OCI-LY1 (cell line): ENCODE results near the gene ARHGAP8.

Source experiments
- H2AFZ ChIP-seq: fragments of 200-600 bp; sonication (generic), shearing (Covaris generic); 2 replicates; pipeline ENCODE4 v1.6.0; 2014; ENCODE audit warnings: antibody characterized with exemption, mild to moderate bottlenecking, low read length
- H3F3A ChIP-seq: fragments of 200-600 bp; sonication (generic), shearing (Covaris generic); 2 replicates; pipeline ENCODE4 v1.6.0; 2014; ENCODE audit warnings: mild to moderate bottlenecking, antibody characterized with exemption, low read length, moderate library complexity; ENCODE audit not compliant: insufficient read depth
- H3K27ac ChIP-seq: fragments of 200-600 bp; sonication (generic); 2 replicates; pipeline ENCODE4 v1.5.1; 2014; ENCODE audit warnings: low read length, mixed run types, mild to moderate bottlenecking, low read depth; ENCODE audit not compliant: poor library complexity, severe bottlenecking
- H3K27me3 ChIP-seq: fragments of 200-600 bp; sonication (generic); 2 replicates; pipeline ENCODE4 v1.6.0; 2014; ENCODE audit warnings: antibody characterized with exemption, mild to moderate bottlenecking, low read length, moderate library complexity; ENCODE audit not compliant: insufficient read depth
- H3K36me3 ChIP-seq: fragments of 200-600 bp; sonication (generic); 2 replicates; pipeline ENCODE4 v1.6.1; 2014; ENCODE audit warnings: mild to moderate bottlenecking, antibody characterized with exemption, low read length, moderate library complexity, mixed read lengths; ENCODE audit not compliant: insufficient read depth
- H3K4me1 ChIP-seq: fragments of 200-600 bp; sonication (generic); 2 replicates; pipeline ENCODE4 v1.5.1; 2014; ENCODE audit warnings: mild to moderate bottlenecking, low read length, moderate library complexity; ENCODE audit not compliant: insufficient read depth, severe bottlenecking
- H3K4me2 ChIP-seq: fragments of 200-600 bp; sonication (generic), shearing (Covaris generic); 2 replicates; pipeline ENCODE4 v1.6.1; 2014; ENCODE audit warnings: low read length
- H3K4me3 ChIP-seq: fragments of 200-600 bp; sonication (generic); 2 replicates; pipeline ENCODE4 v1.5.1; 2014; ENCODE audit warnings: low read length, low read depth, mild to moderate bottlenecking, mixed read lengths; ENCODE audit not compliant: poor library complexity, severe bottlenecking
- H3K79me2 ChIP-seq: fragments of 200-600 bp; shearing (Covaris generic); 2 replicates; pipeline ENCODE4 v1.6.1; 2016; ENCODE audit warnings: mixed run types, low read length, mixed read lengths; ENCODE audit not compliant: insufficient read depth
- H3K9ac ChIP-seq: fragments of 200-600 bp; sonication (generic), shearing (Covaris generic); 2 replicates; pipeline ENCODE4 v1.6.1; 2014; ENCODE audit warnings: mild to moderate bottlenecking, low read length, mixed read lengths
- H3K9me2 ChIP-seq: fragments of 200-600 bp; sonication (generic), shearing (Covaris generic); 2 replicates; pipeline ENCODE4 v1.6.1; 2014; ENCODE audit warnings: low read depth, mild to moderate bottlenecking, low read length, mixed read lengths
- H3K9me3 ChIP-seq: fragments of 200-600 bp; shearing (Covaris generic); 2 replicates; pipeline ENCODE4 v1.6.1; 2014; ENCODE audit warnings: low read length, mixed read lengths
- H4K20me1 ChIP-seq: fragments of 200-600 bp; sonication (generic), shearing (Covaris generic); 2 replicates; pipeline ENCODE4 v1.6.0; 2016; ENCODE audit warnings: mild to moderate bottlenecking, low read length; ENCODE audit not compliant: insufficient read depth
- EZH2 ChIP-seq: fragments of 200-600 bp; sonication (generic), shearing (Covaris generic); IDR thresholded peaks from 2 replicates; pipeline ENCODE4 v1.8.0; 2017; ENCODE audit warnings: borderline replicate concordance, mixed run types, mild to moderate bottlenecking, antibody characterized with exemption, low read length, moderate library complexity, mixed read lengths
- TF ChIP-seq, protein P1 (sequence below): fragments of 200-600 bp; sonication (generic), shearing (Covaris generic); IDR thresholded peaks from 2 replicates; pipeline ENCODE4 v1.5.1; 2017; ENCODE audit warnings: mild to moderate bottlenecking, antibody characterized with exemption, low read length, moderate library complexity, mixed read lengths

ARHGAP8 gene

DNA sequence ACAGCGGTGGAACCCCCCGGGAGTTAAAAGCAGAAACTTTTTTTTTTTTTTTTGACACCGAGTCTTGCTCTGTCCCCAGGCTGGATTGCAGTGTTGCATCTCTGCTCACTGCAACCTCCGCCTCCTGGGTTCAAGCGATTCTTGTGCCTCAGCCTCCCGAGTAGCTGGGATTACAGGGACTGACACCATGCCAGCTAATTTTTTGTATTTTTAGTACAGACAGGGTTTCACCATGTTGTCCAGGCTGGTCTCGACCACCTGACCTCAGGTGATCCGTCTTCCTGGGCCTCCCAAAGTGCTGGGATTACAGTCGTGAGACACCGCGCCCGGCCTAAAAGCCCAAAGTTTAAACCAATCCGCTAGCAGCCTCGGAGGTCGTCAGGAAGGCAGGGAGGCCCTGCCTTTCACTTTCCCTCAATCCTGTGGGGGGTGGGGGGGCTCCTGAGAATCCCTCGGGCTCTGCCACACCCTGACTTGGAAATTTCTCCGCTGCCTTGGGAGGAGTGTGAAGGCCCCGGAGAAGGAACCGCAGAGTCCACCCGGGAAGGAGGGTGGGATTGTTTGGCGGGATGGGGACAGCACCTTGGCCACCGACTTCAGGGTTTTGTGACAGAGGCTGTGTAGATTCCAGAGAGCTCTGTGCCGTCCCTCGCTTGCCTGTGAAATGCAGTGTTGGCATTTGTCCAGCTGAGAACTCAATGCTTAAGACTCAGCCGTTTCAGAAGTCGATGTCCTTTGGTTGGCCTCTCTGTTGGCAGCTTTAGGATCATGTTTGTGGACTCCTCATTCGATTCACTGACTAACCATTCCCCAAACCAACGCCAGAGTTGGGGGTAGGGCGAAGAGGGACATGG lies 1.0 kb downstream of the ARHGAP8 start:
- no peaks in the 10 kb centered on the region for H4K20me1 ChIP-seq
- H2AFZ ChIP-seq, result no peak overlapping the region
- H3K9ac ChIP-seq, result no peak overlapping the region
- H3K27me3 ChIP-seq, result no peaks in the 10 kb centered on the region
- H3K4me3 ChIP-seq, result no peak overlapping the region
- TF ChIP-seq EZH2, result no peak
- TF ChIP-seq, protein P1, sequence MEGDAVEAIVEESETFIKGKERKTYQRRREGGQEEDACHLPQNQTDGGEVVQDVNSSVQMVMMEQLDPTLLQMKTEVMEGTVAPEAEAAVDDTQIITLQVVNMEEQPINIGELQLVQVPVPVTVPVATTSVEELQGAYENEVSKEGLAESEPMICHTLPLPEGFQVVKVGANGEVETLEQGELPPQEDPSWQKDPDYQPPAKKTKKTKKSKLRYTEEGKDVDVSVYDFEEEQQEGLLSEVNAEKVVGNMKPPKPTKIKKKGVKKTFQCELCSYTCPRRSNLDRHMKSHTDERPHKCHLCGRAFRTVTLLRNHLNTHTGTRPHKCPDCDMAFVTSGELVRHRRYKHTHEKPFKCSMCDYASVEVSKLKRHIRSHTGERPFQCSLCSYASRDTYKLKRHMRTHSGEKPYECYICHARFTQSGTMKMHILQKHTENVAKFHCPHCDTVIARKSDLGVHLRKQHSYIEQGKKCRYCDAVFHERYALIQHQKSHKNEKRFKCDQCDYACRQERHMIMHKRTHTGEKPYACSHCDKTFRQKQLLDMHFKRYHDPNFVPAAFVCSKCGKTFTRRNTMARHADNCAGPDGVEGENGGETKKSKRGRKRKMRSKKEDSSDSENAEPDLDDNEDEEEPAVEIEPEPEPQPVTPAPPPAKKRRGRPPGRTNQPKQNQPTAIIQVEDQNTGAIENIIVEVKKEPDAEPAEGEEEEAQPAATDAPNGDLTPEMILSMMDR, result no peak
- no peak overlapping the region for H3K4me2 ChIP-seq
- H3F3A ChIP-seq, result no peaks in the 10 kb centered on the region
- no peaks in the 10 kb centered on the region for H3K4me1 ChIP-seq
- H3K27ac ChIP-seq, result no peak overlapping the region
- H3K36me3 ChIP-seq, result no peaks in the 10 kb centered on the region
- H3K9me2 ChIP-seq, result no peaks in the 10 kb centered on the region
- no peaks in the 10 kb centered on the region for H3K79me2 ChIP-seq
- H3K9me3 ChIP-seq, result no peaks in the 10 kb centered on the region

GRCh38 chr22:44754998-44755397 lies 2.6 kb downstream of the ARHGAP8 start:
- TF ChIP-seq EZH2, result no peak
- TF ChIP-seq, protein P1, result no peak
- no peak overlapping the region for H3K4me2 ChIP-seq
- no peaks in the 10 kb centered on the region for H3K79me2 ChIP-seq

DNA sequence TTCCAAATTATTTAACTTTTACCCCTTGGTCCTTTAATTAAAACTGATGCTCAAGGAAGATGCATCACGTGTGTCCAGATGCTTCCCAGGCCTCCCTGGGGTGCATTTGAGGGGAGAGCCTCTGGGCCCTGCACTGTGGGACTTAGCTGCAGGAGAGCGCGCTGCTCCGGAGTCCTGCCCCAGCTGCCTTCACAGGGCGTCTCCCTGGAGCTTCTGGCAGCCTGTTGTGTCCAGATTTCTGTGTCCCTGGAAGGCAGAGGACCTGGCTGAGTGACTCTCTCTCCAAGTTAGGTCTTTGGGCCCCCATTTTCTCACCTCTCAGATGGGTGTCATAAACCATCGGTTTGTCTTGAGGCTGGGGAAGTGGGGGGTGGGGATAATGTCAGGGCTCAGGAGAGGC lies 3.0 kb downstream of the ARHGAP8 start:
- Histone ChIP-seq H3F3A (no peaks in the 10 kb centered on the region), H2AFZ (no peak overlapping the region), H3K27ac (no peak overlapping the region), H3K9me2 (no peaks in the 10 kb centered on the region), H3K79me2 (no peaks in the 10 kb centered on the region), H3K36me3 (no peaks in the 10 kb centered on the region), H3K4me1 (no peaks in the 10 kb centered on the region), H3K4me3 (no peak overlapping the region), H3K9ac (no peak overlapping the region), H4K20me1 (no peaks in the 10 kb centered on the region), H3K4me2 (no peak overlapping the region), H3K9me3 (no peaks in the 10 kb centered on the region), H3K27me3 (no peaks in the 10 kb centered on the region)
- TF ChIP-seq, protein P1, result no peak
- TF ChIP-seq EZH2, result no peak

More at GRCh38 chr22:44754998-44755397, 2.6 kb downstream of the ARHGAP8 start:
- Histone ChIP-seq H3K9me3 (no peaks in the 10 kb centered on the region), H2AFZ (no peak overlapping the region), H3F3A (no peaks in the 10 kb centered on the region), H3K36me3 (no peaks in the 10 kb centered on the region), H3K4me1 (no peaks in the 10 kb centered on the region), H3K4me3 (no peak overlapping the region), H3K27ac (no peak overlapping the region), H3K27me3 (no peaks in the 10 kb centered on the region), H3K9me2 (no peaks in the 10 kb centered on the region), H3K9ac (no peak overlapping the region), H4K20me1 (no peaks in the 10 kb centered on the region)
